ENCODE data around the gene DICER1.

GRCh38 chr14:95167177-95167576 lies 9.8 kb upstream of the DICER1 start:
- TF ChIP-seq POLR2A (IDR thresholded peaks at IDR 0.05; ENCODE audit: low read depth, low read length) (no peak), POLR2AphosphoS5 (IDR thresholded peaks at IDR 0.05; ENCODE audit: low read depth, low read length) (no peak)

Data from GM12891 (cell line).